H9 (cell line): ENCODE measurements around the gene PHLPP2. TPM values are rescaled to one million over a fixed set of nuclear protein-coding genes. Genes with fewer than 3 reads are reported as not detected.

Experiments
- DNase-seq: peaks from one replicate; pipeline ENCODE4 v3.0.0-alpha.2; 2017
- H2AFZ ChIP-seq: one replicate; pipeline ENCODE4 v1.6.1; 2013; ENCODE audit warnings: mild to moderate bottlenecking, low read length, control low read depth, moderate library complexity
- H2AK5ac ChIP-seq: 2 replicates; pipeline ENCODE4 v1.6.1; 2013; ENCODE audit warnings: low read length, control low read depth, mixed read lengths; ENCODE audit not compliant: insufficient read length
- H2BK120ac ChIP-seq: one replicate; pipeline ENCODE4 v1.6.1; 2013; ENCODE audit warnings: low read depth, mild to moderate bottlenecking, low read length, control low read depth, inconsistent platforms; ENCODE audit not compliant: poor library complexity, severe bottlenecking
- H2BK12ac ChIP-seq: 2 replicates; pipeline ENCODE4 v1.6.1; 2013; ENCODE audit warnings: low read length, control low read depth, mixed read lengths, low read depth; ENCODE audit not compliant: insufficient read length
- H2BK15ac ChIP-seq: 2 replicates; pipeline ENCODE4 v1.6.1; 2013; ENCODE audit warnings: low read depth, low read length, control low read depth
- H2BK20ac ChIP-seq: one replicate; pipeline ENCODE4 v1.6.1; 2013; ENCODE audit warnings: low read depth, mild to moderate bottlenecking, low read length, control low read depth, inconsistent platforms; ENCODE audit not compliant: poor library complexity, severe bottlenecking
- H2BK5ac ChIP-seq: 2 replicates; pipeline ENCODE4 v1.6.1; 2013; ENCODE audit warnings: low read length, control low read depth, mixed read lengths; ENCODE audit not compliant: insufficient read length
- H3K14ac ChIP-seq: 2 replicates; pipeline ENCODE4 v1.6.1; 2013; ENCODE audit warnings: low read length, control low read depth; ENCODE audit not compliant: insufficient read depth
- H3K18ac ChIP-seq: 2 replicates; pipeline ENCODE4 v1.6.1; 2013; ENCODE audit warnings: low read depth, mild to moderate bottlenecking, mixed read lengths, low read length, control low read depth; ENCODE audit not compliant: insufficient read length
- H3K23ac ChIP-seq: 2 replicates; pipeline ENCODE4 v1.6.1; 2013; ENCODE audit warnings: low read length, control low read depth, mixed read lengths, low read depth; ENCODE audit not compliant: insufficient read length
- H3K23me2 ChIP-seq: 2 replicates; pipeline ENCODE4 v1.6.1; 2013; ENCODE audit warnings: low read depth, mild to moderate bottlenecking, mixed read lengths, low read length, control low read depth; ENCODE audit not compliant: insufficient read length, poor library complexity, severe bottlenecking
- H3K27ac ChIP-seq: 2 replicates; pipeline ENCODE4 v1.5.1; 2013; ENCODE audit warnings: low read length, control low read depth, mixed read lengths, low read depth; ENCODE audit not compliant: insufficient read length
- H3K27me3 ChIP-seq: 2 replicates; pipeline ENCODE4 v1.6.1; 2013; ENCODE audit warnings: low read length, control low read depth, inconsistent platforms; ENCODE audit not compliant: insufficient read depth
- H3K4ac ChIP-seq: 2 replicates; pipeline ENCODE4 v1.6.1; 2013; ENCODE audit warnings: low read depth, mild to moderate bottlenecking, control low read depth, inconsistent platforms, low read length, moderate library complexity
- H3K4me1 ChIP-seq: 2 replicates; pipeline ENCODE4 v1.6.1; 2013; ENCODE audit warnings: low read length, control low read depth, inconsistent platforms; ENCODE audit not compliant: insufficient read depth
- H3K4me2 ChIP-seq: 2 replicates; pipeline ENCODE4 v1.6.1; 2013; ENCODE audit warnings: low read length, control low read depth, mixed read lengths; ENCODE audit not compliant: insufficient read length, insufficient read depth
- H3K56ac ChIP-seq: 2 replicates; pipeline ENCODE4 v1.6.1; 2013; ENCODE audit warnings: low read depth, mild to moderate bottlenecking, mixed read lengths, low read length, control low read depth; ENCODE audit not compliant: insufficient read length
- H3K79me1 ChIP-seq: 2 replicates; pipeline ENCODE4 v1.6.1; 2013; ENCODE audit warnings: low read depth, mild to moderate bottlenecking, moderate library complexity, low read length, control low read depth, inconsistent platforms; ENCODE audit not compliant: insufficient read depth, poor library complexity, severe bottlenecking
- H3K79me2 ChIP-seq: 2 replicates; pipeline ENCODE4 v1.6.1; 2013; ENCODE audit warnings: low read length, control low read depth, inconsistent platforms; ENCODE audit not compliant: insufficient read depth
- H3K9ac ChIP-seq: 2 replicates; pipeline ENCODE4 v1.6.1; 2013; ENCODE audit warnings: low read length, control low read depth, mixed read lengths; ENCODE audit not compliant: insufficient read length; ENCODE audit errors: extremely low read depth
- H3K9me3 ChIP-seq: one replicate; pipeline ENCODE4 v1.6.1; 2013; ENCODE audit warnings: low read depth, low read length, inconsistent platforms; ENCODE audit not compliant: control insufficient read depth
- H3T11ph ChIP-seq: one replicate; pipeline ENCODE4 v1.6.1; 2013; ENCODE audit warnings: mild to moderate bottlenecking, low read length, control low read depth, inconsistent platforms
- H4K20me1 ChIP-seq: one replicate; pipeline ENCODE4 v1.6.1; 2013; ENCODE audit not compliant: control insufficient read depth, insufficient read length, insufficient read depth
- H4K5ac ChIP-seq: 2 replicates; pipeline ENCODE4 v1.6.1; 2013; ENCODE audit warnings: low read depth, mild to moderate bottlenecking, mixed read lengths, low read length, control low read depth; ENCODE audit not compliant: insufficient read length
- H4K8ac ChIP-seq: replicated peaks from 2 replicates; pipeline ENCODE4 v1.6.1; 2013; ENCODE audit warnings: low read length, control low read depth, mixed read lengths, low read depth; ENCODE audit not compliant: insufficient read length
- H4K91ac ChIP-seq: 2 replicates; pipeline ENCODE4 v1.6.1; 2013; ENCODE audit warnings: low read depth, mild to moderate bottlenecking, moderate library complexity, mixed read lengths, low read length, control low read depth; ENCODE audit not compliant: insufficient read length
- H3K27ac Mint-ChIP-seq, 3 experiments: 2 replicates in 2 of 3; 3 replicates in 1 of 3; pipeline ENCODE4 v1.8.0; 2020 to 2021; ENCODE audit warnings: mixed read lengths in 3 of 3, mild to moderate bottlenecking in 1 of 3, moderate library complexity in 1 of 3
- H3K27me3 Mint-ChIP-seq: 2 replicates; pipeline ENCODE4 v1.8.0; 2021; ENCODE audit warnings: low read depth, mild to moderate bottlenecking, moderate library complexity, mixed read lengths
- H3K36me3 Mint-ChIP-seq, 3 experiments: 2 replicates in 2 of 3; 3 replicates in 1 of 3; pipeline ENCODE4 v1.8.0; 2020 to 2021; ENCODE audit warnings: low read depth in 3 of 3, mixed read lengths in 3 of 3; ENCODE audit not compliant: insufficient read depth in 1 of 3
- H3K4me1 Mint-ChIP-seq, 2 experiments: 2 replicates each; pipeline ENCODE4 v1.8.0; 2020; ENCODE audit warnings: mixed read lengths in 2 of 2
- H3K4me3 Mint-ChIP-seq, 2 experiments: 2 replicates in 1 of 2; 3 replicates in 1 of 2; pipeline ENCODE4 v1.8.0; 2020 to 2021; ENCODE audit warnings: mild to moderate bottlenecking in 2 of 2, mixed read lengths in 2 of 2, moderate library complexity in 1 of 2
- H3K9me3 Mint-ChIP-seq, 2 experiments: 2 replicates in 1 of 2; 3 replicates in 1 of 2; pipeline ENCODE4 v1.8.0; 2020; ENCODE audit warnings: mild to moderate bottlenecking in 2 of 2, mixed read lengths in 2 of 2, moderate library complexity in 1 of 2
- WGBS: extraction: QIAGEN DNeasy Blood & Tissue Kit; methylation state at CpG from one replicate; pipeline ENCODE4 v1.1.7; 2013; ENCODE audit warnings: missing lambda C conversion rate, low lambda C conversion rate, mixed read lengths; ENCODE audit not compliant: insufficient read length; ENCODE audit errors: extremely low coverage; 5-methylcytosine and 5-hydroxymethylcytosine counted together
- total RNA-seq: library from RNA; stranded (reverse); gene quantifications from 2 replicates; pipeline ENCODE4 v1.2.1, GENCODE V29; 2021
- TF ChIP-seq, protein P1 (sequence below): fragments of 200-600 bp; sonication (generic); conservative IDR thresholded peaks from 3 replicates; pipeline ENCODE4 v1.8.0; 2021; ENCODE audit warnings: antibody characterized with exemption, mild to moderate bottlenecking

Gene PHLPP2
- total RNA-seq, 1 experiment from 2014 or later: 23.2 TPM

- Histone ChIP-seq H2BK120ac (no peak overlapping the region), H4K5ac (no peak overlapping the region), H2BK15ac (no peak overlapping the region), H2AFZ (no peak overlapping the region), H2BK20ac (no peak overlapping the region), H3K23me2 (peaks cover 2% of the 10 kb centered on the region), H2AK5ac (no peak overlapping the region), H3K23ac (no peak overlapping the region), H2BK12ac (no peak overlapping the region), H3K27me3 (no peaks in the 10 kb centered on the region), H3K9me3 (no peaks in the 10 kb centered on the region), H3K14ac (no peak overlapping the region), H3K4ac (no peak overlapping the region), H3K4me2 (no peak overlapping the region), H3K9ac (no peak overlapping the region), H3K4me1 (no peaks in the 10 kb centered on the region), H3K79me1 (no peaks in the 10 kb centered on the region), H4K20me1 (no peaks in the 10 kb centered on the region), H4K8ac (no peak overlapping the region), H3K56ac (no peak overlapping the region), H3K18ac (no peak overlapping the region), H3K79me2 (no peaks in the 10 kb centered on the region), H2BK5ac (no peak overlapping the region), H3K27ac (no peak overlapping the region), H4K91ac (no peak overlapping the region), H3T11ph (no peak overlapping the region)
- DNase-seq: no peak
- peaks cover 4 to 22% (median 11%) of the 10 kb centered on the region in 3 experiments; a peak in 6 of 7 replicates for H3K36me3 Mint-ChIP-seq
- no peak overlapping the region for H3K4me3 Mint-ChIP-seq
- no peak overlapping the region for H3K27ac Mint-ChIP-seq
- peaks cover 20% of the 10 kb centered on the region for H3K27me3 Mint-ChIP-seq
- TF ChIP-seq, protein P1, sequence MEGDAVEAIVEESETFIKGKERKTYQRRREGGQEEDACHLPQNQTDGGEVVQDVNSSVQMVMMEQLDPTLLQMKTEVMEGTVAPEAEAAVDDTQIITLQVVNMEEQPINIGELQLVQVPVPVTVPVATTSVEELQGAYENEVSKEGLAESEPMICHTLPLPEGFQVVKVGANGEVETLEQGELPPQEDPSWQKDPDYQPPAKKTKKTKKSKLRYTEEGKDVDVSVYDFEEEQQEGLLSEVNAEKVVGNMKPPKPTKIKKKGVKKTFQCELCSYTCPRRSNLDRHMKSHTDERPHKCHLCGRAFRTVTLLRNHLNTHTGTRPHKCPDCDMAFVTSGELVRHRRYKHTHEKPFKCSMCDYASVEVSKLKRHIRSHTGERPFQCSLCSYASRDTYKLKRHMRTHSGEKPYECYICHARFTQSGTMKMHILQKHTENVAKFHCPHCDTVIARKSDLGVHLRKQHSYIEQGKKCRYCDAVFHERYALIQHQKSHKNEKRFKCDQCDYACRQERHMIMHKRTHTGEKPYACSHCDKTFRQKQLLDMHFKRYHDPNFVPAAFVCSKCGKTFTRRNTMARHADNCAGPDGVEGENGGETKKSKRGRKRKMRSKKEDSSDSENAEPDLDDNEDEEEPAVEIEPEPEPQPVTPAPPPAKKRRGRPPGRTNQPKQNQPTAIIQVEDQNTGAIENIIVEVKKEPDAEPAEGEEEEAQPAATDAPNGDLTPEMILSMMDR: no peak
- H3K9me3 Mint-ChIP-seq: no peaks in the 10 kb centered on the region; a peak in 1 of 5 replicates
- peaks cover 16 to 21% of the 10 kb centered on the region in 2 experiments for H3K4me1 Mint-ChIP-seq
- no CpG with 5 or more reads among the region's 8 CpGs for WGBS
Measured at GRCh38 chr16:71727551-71728324, 3.2 kb upstream of the PHLPP2 start.
